HG03442 (cell line): ENCODE data around the gene C2CD3.
"Not testable (repeated sequence)": the region's sequence is repeated elsewhere in the genome, so short reads cannot be mapped to it uniquely, and the experiment has no call there.

Experiments used
- ATAC-seq: cut with Tn5 transposase; IDR thresholded peaks from one replicate; pipeline ENCODE4 v1.9.1; 2021; ENCODE audit warnings: mild to moderate bottlenecking, moderate library complexity; ENCODE audit not compliant: unreplicated experiment

The C2CD3 gene

GRCh38 chr11:74072286-74072685, 98.5 kb downstream of the C2CD3 start:
- no peak for ATAC-seq

GRCh38 chr11:74070723-74071492, 99.9 kb downstream of the C2CD3 start:
- no peak for ATAC-seq

- no peak for ATAC-seq
Observed at GRCh38 chr11:74069146-74070046, 101.4 kb downstream of the C2CD3 start.

GRCh38 chr11:74066663-74067062, 104.1 kb downstream of the C2CD3 start:
- not testable (repeated sequence) for ATAC-seq

GRCh38 chr11:74065534-74065933, 105.3 kb downstream of the C2CD3 start:
- ATAC-seq, result not testable (repeated sequence)

- ATAC-seq, result not testable (repeated sequence)
Observed at GRCh38 chr11:74063628-74064027, 107.2 kb downstream of the C2CD3 start.

- not testable (repeated sequence) for ATAC-seq
Observed at GRCh38 chr11:74061599-74061998, 109.2 kb downstream of the C2CD3 start.

GRCh38 chr11:74057249-74058151, 113.3 kb downstream of the C2CD3 start:
- ATAC-seq, result no peak

GRCh38 chr11:74055938-74056337, 114.9 kb downstream of the C2CD3 start:
- ATAC-seq, result no peak

- ATAC-seq, result no peak
Observed at GRCh38 chr11:74050465-74050864, 120.3 kb downstream of the C2CD3 start.

- ATAC-seq, result no peak
Observed at GRCh38 chr11:74048993-74049392, 121.8 kb downstream of the C2CD3 start.

- no peak for ATAC-seq
Observed at GRCh38 chr11:74044538-74044937, 126.3 kb downstream of the C2CD3 start.

GRCh38 chr11:74043450-74043849, 127.4 kb downstream of the C2CD3 start:
- no peak for ATAC-seq

GRCh38 chr11:74037309-74037708, 133.5 kb downstream of the C2CD3 start:
- no peak for ATAC-seq

GRCh38 chr11:74035264-74035663, 135.5 kb downstream of the C2CD3 start:
- no peak for ATAC-seq

- ATAC-seq, result no peak
Observed at GRCh38 chr11:74033046-74033445, 137.8 kb downstream of the C2CD3 start.

- no peak for ATAC-seq
Observed at GRCh38 chr11:74030723-74031676, 139.8 kb downstream of the C2CD3 start.

GRCh38 chr11:74025467-74026166, 145.2 kb downstream of the C2CD3 start:
- ATAC-seq, result no peak
